HTR-8/SVneo (cell line): ENCODE data around the gene DYNC1I1.

Source experiments
- DNase-seq: peaks from one replicate; pipeline ENCODE4 v3.0.0; 2011; ENCODE audit warnings: low spot score, mixed read lengths; ENCODE audit not compliant: insufficient read length
- FAIRE-seq: peaks from 2 replicates; lab custom pipeline; 2011; peaks lifted over from hg19 to GRCh38; lab: Jason Lieb, UNC

Gene DYNC1I1

GRCh38 chr7:95788258-95788657, 15.9 kb downstream of the DYNC1I1 start:
- DNase-seq (no peak), FAIRE-seq (no peak)

GRCh38 chr7:95788884-95789283, 16.5 kb downstream of the DYNC1I1 start:
- no peak for DNase-seq
- no peak for FAIRE-seq

DNA sequence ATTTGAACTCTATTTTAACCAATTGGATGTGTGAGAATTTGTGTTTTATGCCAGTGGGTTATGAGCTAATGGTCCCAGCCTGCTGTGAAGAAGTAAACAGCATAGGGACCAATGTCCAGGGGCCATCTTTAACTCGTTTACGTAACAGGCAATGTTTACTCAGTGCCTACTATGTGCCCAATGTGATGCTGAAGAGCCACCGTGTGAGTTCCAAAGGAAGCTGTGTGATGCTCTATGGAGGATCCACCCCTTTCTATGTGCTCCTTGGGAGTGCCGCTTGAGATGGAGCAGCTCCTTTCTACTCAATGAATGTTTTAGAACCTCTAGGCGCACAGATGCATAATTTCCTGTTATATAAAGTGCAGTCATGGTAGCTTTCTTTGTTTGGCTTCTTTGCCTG, 21.3 kb downstream of the DYNC1I1 start:
- DNase-seq (no peak), FAIRE-seq (no peak)

DNA sequence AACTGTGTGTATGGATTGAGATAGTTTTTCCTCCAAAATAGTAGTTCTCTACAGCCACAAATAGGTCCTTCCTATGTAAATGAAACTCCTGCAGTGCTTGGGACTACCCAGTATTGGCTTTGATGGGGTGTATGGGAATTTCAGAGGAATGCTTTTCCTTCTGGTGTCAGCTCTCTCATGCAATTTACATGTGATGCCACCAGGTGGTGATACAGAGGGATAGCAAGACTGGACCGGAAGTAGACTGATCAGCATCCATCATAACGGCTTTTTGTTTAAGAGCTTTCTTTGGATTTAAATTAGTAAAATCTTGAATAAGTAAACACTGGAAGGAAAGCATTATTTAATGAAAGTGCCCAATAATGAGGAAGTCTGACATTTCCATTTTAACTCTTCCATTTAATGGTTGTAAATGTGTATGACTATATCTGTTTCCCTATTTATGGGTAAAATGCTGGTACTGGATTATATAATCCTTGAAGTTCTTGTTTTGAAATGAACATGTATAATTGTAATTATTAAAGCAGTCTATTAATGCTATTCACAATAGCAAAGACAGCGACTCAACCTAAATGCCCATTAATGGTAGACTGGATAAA, 22.7 kb downstream of the DYNC1I1 start:
- DNase-seq (no peak), FAIRE-seq (no peak)

DNA sequence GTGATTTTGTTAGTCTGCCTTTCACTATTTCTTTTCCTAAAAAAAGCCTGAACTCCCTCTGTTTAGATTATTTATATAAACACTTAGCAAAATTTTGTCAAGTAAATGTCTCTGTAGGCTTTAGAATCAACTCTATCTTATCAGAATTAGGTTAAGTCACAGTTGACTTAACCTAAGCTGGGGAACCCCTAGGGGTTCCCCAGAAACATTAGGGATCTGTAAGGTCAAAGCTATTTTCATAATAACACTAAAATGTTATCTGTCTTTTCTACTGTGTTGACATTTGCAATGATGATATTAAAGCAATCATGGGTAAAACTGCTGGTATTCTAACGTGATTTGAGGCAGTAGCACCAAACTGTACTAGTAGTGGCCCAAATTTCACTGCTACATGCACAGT, 24.3 kb downstream of the DYNC1I1 start:
- DNase-seq (no peak), FAIRE-seq (no peak)

DNA sequence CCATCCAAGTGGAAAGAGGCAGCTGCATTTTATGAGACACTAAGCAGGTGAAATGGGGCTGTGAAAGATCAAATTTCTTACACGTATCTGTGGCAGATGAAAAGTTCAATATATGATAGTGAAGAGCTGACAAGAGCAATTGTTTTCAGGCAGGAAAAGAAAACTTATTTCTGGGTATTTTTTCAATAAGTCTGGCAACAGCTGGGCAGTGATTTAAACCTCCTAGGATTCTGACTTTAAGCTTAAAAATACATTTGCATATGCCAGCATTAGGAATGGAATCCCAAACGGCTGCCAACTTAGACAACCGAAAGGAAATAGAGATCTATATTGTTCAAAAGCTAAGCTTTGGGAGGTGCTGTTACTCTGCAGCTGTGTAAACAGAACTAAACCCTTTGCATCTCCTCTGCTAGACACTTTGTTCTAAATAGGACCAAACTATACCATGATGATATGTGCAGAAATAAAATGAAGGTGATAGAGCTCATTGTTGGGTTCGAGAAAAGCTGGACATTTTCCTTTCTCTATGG, 26.1 kb downstream of the DYNC1I1 start:
- no peak for DNase-seq
- FAIRE-seq: no peak

GRCh38 chr7:95800787-95801186, 28.4 kb downstream of the DYNC1I1 start:
- FAIRE-seq (no peak), DNase-seq (no peak)

DNA sequence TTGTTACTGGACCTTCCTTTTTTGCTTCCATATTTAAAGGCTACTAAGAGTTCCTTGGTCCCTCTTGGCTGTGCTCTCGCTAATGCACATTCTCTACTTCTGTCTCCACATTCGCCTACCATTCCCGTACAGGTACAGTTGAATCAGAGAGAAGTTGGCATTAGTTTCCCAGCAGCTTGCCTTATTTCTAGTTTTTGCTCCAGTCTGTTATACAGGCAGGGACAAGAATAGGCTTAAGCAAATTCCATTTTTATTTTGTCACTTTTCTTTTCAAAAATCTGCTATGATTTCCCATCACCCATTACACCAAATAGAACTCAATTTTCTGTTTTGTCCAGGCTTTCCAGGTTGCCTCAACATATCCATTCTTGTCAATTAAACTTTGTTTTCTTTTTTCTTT, 29.9 kb downstream of the DYNC1I1 start:
- DNase-seq (no peak), FAIRE-seq (no peak)

GRCh38 chr7:95804052-95804451, 31.7 kb downstream of the DYNC1I1 start:
- FAIRE-seq: no peak
- DNase-seq: no peak

DNA sequence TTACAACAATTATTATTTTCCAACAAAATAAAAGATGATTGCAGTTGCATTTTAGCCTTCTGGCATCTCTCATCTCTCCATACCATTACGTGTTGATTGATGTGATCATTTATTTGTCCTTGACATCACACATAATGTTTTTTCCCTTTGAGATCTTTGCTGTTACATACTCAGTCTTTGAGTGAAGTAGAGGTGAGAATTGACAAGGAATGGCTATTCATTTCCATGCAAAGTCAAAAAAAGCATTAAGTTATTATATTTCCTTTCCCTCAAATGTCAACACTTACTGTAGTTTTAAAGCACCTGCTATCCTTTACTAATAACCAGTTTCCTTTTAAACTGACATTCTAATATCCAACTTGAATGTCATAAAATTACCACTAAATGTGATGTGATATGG, 33.6 kb downstream of the DYNC1I1 start:
- DNase-seq (no peak), FAIRE-seq (no peak)

DNA sequence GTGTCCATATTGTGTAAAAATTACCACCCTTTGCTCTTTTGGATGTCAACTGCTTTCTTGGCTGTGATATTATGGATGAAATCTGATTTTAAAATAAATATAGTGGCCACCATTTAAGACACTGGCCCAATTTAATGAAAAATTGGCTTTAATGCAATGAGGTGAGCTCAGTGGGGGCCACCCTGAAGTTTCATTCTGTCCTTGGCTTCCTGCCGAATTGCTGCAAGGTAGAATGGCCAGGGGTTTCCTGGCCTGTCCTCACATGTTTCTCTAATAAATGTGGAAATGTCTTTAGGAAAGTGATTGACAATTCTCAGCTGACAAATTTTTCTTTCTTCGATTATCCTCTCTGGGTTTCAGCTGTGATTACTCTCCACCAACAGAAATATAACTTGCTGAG, 36.0 kb downstream of the DYNC1I1 start:
- DNase-seq: no peak
- no peak for FAIRE-seq

- no peak for FAIRE-seq
- no peak for DNase-seq
These were observed 39.6 kb downstream of the DYNC1I1 start for GRCh38 chr7:95811846-95812445.

DNA sequence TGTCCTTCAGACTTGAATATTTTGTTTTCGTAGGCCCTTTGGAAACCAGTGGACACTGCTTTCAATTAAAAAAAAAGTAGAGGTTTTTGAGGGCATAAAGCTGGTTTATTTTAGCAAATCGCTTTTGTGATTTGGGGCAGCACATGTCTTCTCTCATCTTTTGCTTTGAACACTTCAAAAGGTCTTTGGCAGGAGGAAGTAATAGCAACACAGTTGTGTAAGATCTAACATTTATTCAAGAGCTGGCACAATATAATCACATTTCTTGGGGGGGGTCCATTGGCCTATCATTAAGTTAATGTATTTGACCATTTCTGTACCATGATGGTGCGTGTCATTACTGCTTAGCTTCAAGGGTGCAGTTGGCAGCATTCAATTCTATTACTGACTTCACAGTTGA, 42.4 kb downstream of the DYNC1I1 start:
- no peak for DNase-seq
- no peak for FAIRE-seq

DNA sequence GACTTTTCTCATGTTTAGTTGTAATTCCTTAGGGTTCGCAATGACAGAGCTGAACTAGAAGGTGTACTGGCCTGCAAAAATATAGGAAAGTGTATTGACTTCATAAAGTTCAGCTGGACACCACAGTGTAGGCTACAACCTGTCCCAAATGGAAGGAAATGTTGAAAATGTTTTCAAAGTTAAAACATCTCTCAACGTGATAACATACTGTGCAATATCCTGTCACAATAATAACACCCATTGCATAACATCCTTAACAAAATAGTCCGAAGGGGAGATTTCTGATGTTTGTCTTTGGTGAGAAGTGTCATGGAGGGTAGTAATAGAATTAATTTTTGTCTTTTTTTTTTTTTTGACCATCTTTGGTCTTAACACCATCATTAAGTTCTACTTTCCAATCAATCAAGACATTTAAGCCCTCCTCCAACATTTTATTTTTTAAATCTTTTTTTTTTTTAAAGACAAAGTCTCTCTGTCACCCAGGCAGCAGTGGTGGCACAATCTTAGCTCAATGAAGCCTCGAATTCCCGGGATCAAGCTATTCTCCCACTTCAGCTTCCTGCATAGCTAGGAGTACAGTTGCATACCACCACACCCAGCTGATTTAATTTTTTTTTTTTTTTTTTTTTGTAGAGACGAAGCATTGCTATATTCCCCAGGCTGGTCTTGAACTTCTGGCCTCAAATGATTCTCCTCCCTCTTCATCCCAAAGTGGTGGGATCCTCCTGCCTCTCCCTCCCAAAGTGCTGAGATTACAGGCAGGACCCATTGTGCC, 45.7 kb downstream of the DYNC1I1 start:
- no peak for FAIRE-seq

DNA sequence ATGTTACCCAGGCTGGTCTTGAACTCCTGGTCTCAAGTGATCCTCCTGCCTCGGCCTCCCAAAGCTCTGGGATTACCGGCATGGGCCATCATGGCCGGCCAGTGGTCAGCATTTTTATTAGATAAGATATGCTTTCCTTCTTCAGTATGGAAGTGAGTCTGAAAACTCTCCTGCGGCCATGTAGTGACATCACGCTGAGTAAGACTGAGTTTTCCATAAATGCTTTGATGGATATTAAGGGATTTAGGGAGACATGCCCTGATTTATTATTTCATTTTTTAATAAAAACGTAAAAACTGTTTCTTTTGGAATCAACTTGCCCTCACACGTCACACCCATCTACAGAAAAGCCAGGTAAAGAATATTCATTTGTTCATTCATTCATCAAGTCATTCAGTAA, 48.4 kb downstream of the DYNC1I1 start:
- no peak for DNase-seq
- no peak for FAIRE-seq

More for the DNA sequence above, 45.7 kb downstream of the DYNC1I1 start:
- no peak for DNase-seq

DNA sequence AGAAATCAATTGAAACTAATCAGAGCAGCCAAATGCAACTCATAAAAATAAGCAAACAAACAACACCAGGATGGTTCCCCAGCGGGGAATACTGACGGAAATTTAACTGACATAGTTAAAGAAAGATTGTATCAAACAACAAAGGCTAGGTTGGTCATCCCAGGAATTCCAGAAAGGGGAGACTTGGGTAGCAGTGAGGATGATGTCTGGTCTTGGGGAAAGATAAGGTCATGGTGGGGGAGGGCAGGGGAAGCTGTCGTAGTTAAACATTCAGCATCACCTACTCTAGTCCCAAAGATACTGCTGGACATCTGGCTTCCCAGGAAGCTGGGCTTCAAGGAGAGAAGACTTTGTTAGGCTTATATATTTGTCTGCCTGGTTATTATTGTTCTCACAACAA, 50.4 kb downstream of the DYNC1I1 start:
- DNase-seq (no peak), FAIRE-seq (no peak)

DNA sequence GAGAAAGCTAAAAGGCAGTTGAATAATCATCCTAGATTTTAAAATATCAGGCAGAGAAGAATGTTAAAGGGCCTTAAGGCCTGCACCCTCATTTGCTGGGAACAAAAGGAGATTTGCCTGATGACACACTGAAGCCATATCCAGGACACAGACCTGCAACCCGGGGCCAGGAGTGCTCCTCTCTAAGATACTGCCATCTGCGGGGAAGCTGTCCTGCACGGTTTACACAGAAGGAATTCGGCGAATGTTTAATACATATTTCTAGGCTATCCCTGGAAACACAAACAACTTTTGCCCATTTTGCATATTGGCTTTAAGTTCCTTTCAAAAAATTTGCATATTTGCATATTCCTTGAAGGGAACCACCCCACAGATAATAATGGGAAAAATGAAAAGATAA, 52.3 kb downstream of the DYNC1I1 start:
- no peak for FAIRE-seq
- no peak for DNase-seq

DNA sequence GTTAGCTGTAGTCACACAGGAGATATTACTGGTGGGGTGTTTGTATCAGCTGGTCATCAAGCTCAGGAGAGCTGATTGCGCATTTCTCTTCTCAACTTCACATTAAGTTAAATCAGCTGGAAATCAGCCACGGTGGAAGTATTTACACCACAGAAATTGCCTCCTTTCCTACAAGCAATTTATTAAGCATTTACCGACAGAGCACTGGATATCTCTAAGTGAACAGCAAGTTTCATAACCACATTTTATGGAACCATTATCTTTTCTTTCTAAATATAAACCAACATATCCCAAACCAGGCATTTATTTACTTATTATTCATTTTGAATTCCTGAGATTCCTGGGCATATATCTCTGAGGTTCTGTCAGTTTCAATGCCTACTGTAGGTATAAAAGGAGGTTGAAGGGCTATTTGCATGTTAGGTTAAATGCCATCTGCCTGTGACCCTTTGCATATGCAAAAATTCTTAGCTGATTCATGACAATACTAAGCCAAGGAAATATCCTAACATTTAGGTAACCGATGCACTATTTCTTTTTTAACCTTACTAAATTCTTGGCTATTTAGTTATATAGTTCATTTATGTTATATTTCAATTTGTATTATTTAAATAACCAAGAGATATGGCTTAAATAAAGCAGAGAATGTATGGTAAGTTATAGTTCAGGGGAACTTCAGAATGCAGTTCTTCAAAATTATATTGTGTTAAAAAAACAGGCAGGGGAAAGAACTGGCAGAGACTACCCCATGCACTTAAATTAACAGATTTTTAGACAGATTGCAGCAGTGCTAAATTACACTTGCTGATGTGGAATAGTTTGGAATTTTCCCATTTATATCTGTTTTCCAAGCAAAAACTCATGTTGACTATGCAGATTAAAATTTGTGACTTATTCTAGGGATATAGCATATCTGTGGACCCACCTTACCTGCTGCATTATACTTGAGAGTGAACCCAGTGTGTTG, 56.8 kb downstream of the DYNC1I1 start:
- FAIRE-seq (no peak), DNase-seq (no peak)

- no peak for FAIRE-seq
- DNase-seq: no peak
These were observed 68.9 kb downstream of the DYNC1I1 start for GRCh38 chr7:95840953-95841950.
